ENCODE data around the gene ZBP1.

The ZBP1 gene

DNA sequence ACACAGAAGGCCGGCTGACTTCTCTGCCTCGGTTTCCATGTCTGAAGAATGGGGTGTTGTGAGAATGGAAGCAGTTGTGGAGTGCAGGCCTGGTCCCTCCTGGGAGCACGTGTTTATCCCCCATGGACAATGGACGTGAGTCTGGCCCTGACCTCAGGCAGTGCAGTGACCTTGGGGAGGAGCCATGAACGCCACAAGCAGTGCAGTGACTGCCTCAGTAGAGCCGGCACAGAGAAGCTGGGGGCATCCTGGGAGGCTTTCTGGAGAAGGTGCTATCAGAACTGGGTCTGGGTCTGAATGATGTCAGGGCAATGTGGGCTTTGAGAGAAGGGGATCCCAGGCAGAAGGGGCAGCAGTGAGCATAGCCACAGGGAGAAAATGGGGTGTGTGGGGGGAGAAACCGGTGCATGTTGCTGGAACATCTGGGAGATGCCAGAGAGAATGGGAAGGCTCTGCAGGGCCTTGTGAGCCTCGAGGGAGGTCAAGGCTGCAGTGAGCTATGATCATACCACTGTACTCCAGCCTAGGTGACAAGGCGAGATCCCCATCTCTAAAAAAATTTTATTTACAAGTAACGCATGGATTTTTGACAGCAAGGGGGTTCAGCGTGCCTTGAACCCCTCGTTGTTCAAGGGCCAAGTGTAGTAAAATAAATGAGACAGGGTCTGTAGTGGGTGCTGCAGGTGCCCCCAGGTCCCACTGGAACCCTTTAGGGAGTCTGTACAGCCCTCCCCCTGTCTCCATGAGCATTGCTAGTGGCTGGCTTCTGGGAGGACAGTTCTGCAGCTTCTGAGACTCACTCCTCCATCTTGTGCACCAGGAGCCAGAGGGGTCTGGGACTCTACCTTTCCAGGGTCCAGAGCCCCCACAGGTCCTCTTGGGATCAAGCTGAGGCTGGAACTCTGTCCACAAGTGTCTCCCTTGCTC lies 27.0 kb upstream of the ZBP1 start:
- no peak for ATAC-seq
- TF ChIP-seq TCF4 (CRISPR knock-in tag; IDR thresholded peaks at IDR 0.05; ENCODE audit: borderline replicate concordance) (no peak), PATZ1 (CRISPR knock-in tag; IDR thresholded peaks at IDR 0.05; ENCODE audit: borderline replicate concordance) (no peak), ZFP3 (CRISPR knock-in tag; IDR thresholded peaks at IDR 0.05) (no peak), TOX (CRISPR knock-in tag; IDR thresholded peaks at IDR 0.05; ENCODE audit: borderline replicate concordance) (no peak), SNAI2 (CRISPR knock-in tag; IDR thresholded peaks at IDR 0.05) (no peak), BACH2 (CRISPR knock-in tag; IDR thresholded peaks at IDR 0.05; ENCODE audit: borderline replicate concordance) (no peak), ARNTL (CRISPR knock-in tag; IDR thresholded peaks at IDR 0.05; ENCODE audit: borderline replicate concordance, low read depth) (no peak), ESRRG (CRISPR knock-in tag; IDR thresholded peaks at IDR 0.05) (no peak), ZNF565 (CRISPR knock-in tag; conservative IDR thresholded peaks at IDR 0.05; ENCODE audit: low read depth) (no peak), ZC3H10 (CRISPR knock-in tag; IDR thresholded peaks at IDR 0.05) (no peak), CSDC2 (CRISPR knock-in tag; IDR thresholded peaks at IDR 0.05) (no peak), ZNF8 (CRISPR knock-in tag; IDR thresholded peaks at IDR 0.05) (no peak), ISL1 (CRISPR knock-in tag; IDR thresholded peaks at IDR 0.05) (no peak)

- ATAC-seq: no peak
- TF ChIP-seq ZFP30 (CRISPR knock-in tag; IDR thresholded peaks at IDR 0.05) (no peak), TCF4 (CRISPR knock-in tag; IDR thresholded peaks at IDR 0.05; ENCODE audit: borderline replicate concordance) (no peak), PATZ1 (CRISPR knock-in tag; IDR thresholded peaks at IDR 0.05; ENCODE audit: borderline replicate concordance) (no peak)
- TF ChIP-seq, protein P1, sequence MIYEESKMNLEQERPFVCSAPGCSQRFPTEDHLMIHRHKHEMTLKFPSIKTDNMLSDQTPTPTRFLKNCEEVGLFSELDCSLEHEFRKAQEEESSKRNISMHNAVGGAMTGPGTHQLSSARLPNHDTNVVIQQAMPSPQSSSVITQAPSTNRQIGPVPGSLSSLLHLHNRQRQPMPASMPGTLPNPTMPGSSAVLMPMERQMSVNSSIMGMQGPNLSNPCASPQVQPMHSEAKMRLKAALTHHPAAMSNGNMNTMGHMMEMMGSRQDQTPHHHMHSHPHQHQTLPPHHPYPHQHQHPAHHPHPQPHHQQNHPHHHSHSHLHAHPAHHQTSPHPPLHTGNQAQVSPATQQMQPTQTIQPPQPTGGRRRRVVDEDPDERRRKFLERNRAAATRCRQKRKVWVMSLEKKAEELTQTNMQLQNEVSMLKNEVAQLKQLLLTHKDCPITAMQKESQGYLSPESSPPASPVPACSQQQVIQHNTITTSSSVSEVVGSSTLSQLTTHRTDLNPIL (CRISPR knock-in tag; IDR thresholded peaks at IDR 0.05; ENCODE audit: low read depth): no peak
Measured at GRCh38 chr20:57638895-57639236, 18.6 kb upstream of the ZBP1 start.

DNA sequence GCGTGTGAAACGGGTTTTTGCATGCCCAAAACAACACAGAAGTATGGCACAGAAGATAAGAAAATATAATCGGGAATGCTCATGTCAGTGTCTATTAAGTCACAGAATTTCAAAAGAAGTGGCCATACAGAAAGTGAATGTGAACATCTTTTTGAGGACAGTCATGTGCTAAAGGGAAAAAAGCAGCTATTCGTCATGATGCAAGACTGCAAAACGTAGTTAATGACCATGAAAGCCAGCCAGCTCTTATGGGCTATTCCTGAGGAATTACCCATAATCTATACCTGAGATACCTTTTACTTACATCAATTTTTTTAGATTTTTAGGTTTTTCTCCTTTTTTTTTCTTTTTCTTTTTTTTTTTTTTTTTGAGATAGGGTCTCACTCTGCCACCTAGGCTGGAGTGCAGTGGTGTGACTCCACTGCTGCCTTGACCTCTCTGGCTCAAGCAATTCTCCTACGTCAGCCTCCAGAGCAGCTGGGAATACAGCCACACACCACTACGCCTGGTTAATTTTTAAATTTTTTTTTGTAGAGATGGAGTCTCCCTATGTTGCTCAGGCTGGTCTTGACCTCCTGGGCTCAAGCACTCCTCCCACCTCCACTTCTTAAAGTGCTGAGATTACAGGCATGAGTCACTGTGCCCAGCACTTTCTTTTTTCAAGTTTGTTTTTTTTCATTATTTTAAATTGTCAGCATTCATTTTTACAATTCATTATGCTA lies 18.1 kb upstream of the ZBP1 start:
- no peak for ATAC-seq
- TF ChIP-seq ISL1 (CRISPR knock-in tag; IDR thresholded peaks at IDR 0.05) (no peak), ESRRG (CRISPR knock-in tag; IDR thresholded peaks at IDR 0.05) (no peak), ZNF565 (CRISPR knock-in tag; conservative IDR thresholded peaks at IDR 0.05; ENCODE audit: low read depth) (no peak), ZFP3 (CRISPR knock-in tag; IDR thresholded peaks at IDR 0.05) (no peak), PATZ1 (CRISPR knock-in tag; IDR thresholded peaks at IDR 0.05; ENCODE audit: borderline replicate concordance) (no peak), TSHZ2 (CRISPR knock-in tag; IDR thresholded peaks at IDR 0.05) (no peak), RARB (CRISPR knock-in tag; IDR thresholded peaks at IDR 0.05) (no peak), TCF4 (CRISPR knock-in tag; IDR thresholded peaks at IDR 0.05; ENCODE audit: borderline replicate concordance) (no peak), ARNTL (CRISPR knock-in tag; IDR thresholded peaks at IDR 0.05; ENCODE audit: borderline replicate concordance, low read depth) (no peak), TOX (CRISPR knock-in tag; IDR thresholded peaks at IDR 0.05; ENCODE audit: borderline replicate concordance) (no peak), ZFP30 (CRISPR knock-in tag; IDR thresholded peaks at IDR 0.05) (no peak), SNAI2 (CRISPR knock-in tag; IDR thresholded peaks at IDR 0.05) (no peak), ZNF70 (CRISPR knock-in tag; IDR thresholded peaks at IDR 0.05) (no peak), ZC3H10 (CRISPR knock-in tag; IDR thresholded peaks at IDR 0.05) (no peak), OSR1 (CRISPR knock-in tag; IDR thresholded peaks at IDR 0.05) (no peak), CSDC2 (CRISPR knock-in tag; IDR thresholded peaks at IDR 0.05) (no peak)
- TF ChIP-seq, protein P2, sequence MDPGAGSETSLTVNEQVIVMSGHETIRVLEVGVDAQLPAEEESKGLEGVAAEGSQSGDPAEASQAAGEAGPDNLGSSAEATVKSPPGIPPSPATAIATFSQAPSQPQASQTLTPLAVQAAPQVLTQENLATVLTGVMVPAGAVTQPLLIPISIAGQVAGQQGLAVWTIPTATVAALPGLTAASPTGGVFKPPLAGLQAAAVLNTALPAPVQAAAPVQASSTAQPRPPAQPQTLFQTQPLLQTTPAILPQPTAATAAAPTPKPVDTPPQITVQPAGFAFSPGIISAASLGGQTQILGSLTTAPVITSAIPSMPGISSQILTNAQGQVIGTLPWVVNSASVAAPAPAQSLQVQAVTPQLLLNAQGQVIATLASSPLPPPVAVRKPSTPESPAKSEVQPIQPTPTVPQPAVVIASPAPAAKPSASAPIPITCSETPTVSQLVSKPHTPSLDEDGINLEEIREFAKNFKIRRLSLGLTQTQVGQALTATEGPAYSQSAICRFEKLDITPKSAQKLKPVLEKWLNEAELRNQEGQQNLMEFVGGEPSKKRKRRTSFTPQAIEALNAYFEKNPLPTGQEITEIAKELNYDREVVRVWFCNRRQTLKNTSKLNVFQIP (CRISPR knock-in tag; IDR thresholded peaks at IDR 0.05; ENCODE audit: borderline replicate concordance, low read depth): no peak
- TF ChIP-seq, protein P1 (CRISPR knock-in tag; IDR thresholded peaks at IDR 0.05; ENCODE audit: low read depth): no peak

Measured in SK-N-SH treated with all-trans-retinoic acid at 6 μM for 48 hours (cell line).